GM23248 (cell line): ENCODE results near the gene KAT2A.

Source experiments
- EZH2 ChIP-seq: fragments of 200-600 bp; sonication (generic); IDR thresholded peaks from 2 replicates; pipeline ENCODE4 v1.6.1; 2018; ENCODE audit warnings: antibody characterized with exemption, mild to moderate bottlenecking; ENCODE audit not compliant: insufficient read depth, poor library complexity, severe bottlenecking
- EZH2phosphoT487 ChIP-seq: fragments of 200-600 bp; sonication (generic); IDR thresholded peaks from 2 replicates; pipeline ENCODE4 v1.6.1; 2018; ENCODE audit warnings: antibody characterized with exemption, moderate library complexity, mild to moderate bottlenecking, low read depth; ENCODE audit not compliant: insufficient read depth

DNA sequence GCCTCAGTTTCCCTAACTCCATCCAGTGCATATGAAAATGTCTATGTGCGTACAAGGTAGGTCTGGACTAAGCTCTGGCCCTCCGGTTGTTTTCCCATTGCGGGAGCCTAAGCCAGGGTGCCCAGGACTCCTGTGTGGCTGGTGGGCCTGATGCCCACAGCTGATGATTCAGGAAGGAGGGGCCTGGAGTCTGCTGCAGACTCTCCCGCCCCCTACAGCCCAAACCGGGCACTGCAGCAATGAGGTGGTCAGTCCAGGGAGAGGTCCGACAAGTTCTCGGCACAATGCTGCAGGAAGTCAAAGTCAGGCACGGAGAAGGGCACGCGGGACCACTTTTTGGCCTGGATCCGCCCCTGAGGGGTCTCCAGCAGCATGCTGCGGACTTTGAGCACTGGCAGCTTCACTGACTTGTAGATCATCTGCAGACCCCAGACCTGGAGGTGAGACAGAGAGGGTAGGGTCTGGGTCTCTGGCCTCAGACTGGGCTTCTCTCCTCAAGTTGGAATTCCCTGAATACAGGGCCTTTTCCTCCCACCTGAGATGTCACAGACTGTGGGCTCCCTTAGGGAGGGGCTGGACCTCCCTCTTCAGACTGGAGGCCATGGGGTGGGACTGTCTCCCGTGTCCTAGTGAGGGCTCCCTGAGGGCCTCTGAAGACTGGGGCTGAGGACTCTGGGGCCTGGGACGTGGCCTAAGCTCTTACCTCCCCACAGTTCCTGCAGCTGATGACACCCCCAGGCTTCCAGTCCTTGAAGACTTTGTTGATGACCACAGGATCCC, 19.5 kb downstream of the KAT2A start:
- no peak for TF ChIP-seq EZH2phosphoT487
- no peak for TF ChIP-seq EZH2
